GM12873 (cell line): ENCODE measurements around the gene PTPRU.

ENCODE experiments used
- TF ChIP-seq, protein P1 (sequence below): IDR thresholded peaks from 2 replicates; pipeline ENCODE4 v1.5.1; 2012; ENCODE audit warnings: low read depth, mild to moderate bottlenecking, moderate library complexity, low read length, control low read depth; ENCODE audit not compliant: insufficient read depth; ENCODE audit errors: missing control alignments

The PTPRU gene

DNA sequence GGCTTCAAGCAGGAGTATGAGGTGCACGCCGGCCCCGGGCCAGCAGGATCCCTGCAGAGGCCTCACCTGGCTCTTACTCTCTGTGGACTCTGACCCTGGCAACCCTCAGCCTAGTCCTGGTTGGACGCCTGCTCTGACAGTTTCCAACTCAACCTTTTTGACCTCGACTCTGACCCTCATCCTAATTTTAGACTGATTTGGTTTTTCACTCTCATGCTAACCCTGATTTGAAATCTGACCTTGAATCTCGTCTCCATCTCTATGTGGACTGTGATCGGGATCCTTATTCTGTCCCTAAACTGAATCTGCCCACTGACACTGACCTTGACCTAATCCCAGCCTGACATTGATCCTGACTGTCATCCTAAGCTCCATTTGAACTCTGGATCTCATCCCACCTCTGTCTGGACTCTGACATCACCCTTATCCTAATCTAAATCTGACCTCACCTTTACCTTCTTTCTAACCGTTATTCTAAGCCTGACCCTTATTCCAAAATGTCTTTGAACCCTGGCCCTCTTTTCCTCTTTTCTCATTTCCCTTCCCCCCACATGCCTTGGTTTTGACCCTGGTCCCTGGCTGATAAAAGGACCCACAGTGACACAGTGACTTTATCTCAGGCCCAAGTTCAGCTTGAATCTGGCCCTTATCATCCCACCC, 67.8 kb downstream of the PTPRU start:
- TF ChIP-seq, protein P1, sequence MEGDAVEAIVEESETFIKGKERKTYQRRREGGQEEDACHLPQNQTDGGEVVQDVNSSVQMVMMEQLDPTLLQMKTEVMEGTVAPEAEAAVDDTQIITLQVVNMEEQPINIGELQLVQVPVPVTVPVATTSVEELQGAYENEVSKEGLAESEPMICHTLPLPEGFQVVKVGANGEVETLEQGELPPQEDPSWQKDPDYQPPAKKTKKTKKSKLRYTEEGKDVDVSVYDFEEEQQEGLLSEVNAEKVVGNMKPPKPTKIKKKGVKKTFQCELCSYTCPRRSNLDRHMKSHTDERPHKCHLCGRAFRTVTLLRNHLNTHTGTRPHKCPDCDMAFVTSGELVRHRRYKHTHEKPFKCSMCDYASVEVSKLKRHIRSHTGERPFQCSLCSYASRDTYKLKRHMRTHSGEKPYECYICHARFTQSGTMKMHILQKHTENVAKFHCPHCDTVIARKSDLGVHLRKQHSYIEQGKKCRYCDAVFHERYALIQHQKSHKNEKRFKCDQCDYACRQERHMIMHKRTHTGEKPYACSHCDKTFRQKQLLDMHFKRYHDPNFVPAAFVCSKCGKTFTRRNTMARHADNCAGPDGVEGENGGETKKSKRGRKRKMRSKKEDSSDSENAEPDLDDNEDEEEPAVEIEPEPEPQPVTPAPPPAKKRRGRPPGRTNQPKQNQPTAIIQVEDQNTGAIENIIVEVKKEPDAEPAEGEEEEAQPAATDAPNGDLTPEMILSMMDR, result no peak

DNA sequence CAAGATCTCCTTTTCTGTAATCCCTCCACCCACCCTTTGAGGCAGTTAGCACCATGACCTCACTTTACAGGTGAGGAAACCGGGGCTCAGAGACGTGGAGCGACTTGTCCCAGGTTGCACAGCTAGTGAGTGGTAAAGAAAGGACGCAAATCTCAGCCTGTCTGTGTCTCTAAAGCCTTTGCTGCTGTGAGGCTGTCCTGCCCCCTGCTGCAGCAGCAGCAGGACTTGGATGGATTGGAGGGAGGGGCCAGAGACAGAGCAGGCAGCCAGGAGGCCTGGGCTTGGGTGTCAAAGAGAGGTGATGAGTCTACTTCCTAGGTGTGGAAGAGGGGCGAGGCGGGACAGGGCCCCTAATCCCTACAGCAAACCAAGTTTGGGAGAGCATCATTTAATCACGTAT, 69.6 kb downstream of the PTPRU start:
- TF ChIP-seq, protein P1, result no peak

DNA sequence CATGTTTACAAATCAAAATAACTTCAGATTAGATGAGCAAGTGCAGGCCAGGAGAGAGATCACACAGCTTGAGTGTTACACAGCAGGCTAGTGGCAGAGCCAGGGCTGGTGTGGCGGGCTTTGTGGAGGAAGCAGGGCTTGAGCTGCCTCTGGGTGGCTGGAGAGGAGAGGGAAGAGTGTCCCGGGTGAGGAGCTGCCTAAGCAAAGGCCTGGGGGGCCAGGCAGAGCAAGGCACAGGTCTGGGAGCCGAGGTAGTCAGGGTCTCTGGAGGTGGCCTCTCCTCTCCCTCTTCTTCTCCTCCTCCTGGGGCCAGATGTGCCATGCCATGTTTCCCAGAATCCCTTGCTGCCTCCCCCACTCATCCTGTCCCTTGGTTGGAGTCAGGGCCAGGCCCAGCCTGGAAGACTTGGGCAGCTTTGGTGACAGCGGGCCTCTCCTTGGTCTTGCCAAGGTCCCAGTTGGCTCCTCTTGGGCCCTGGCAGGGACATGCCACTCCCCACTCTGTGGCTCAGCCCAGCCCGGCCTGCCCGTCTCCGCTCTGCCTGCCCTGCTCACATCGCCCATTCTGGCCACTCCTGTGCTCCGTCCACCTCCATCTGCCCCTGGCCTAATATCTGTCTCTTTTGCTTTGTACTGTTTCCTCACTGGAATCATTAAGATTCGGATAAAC, 70.3 kb downstream of the PTPRU start:
- TF ChIP-seq, protein P1, result no peak

DNA sequence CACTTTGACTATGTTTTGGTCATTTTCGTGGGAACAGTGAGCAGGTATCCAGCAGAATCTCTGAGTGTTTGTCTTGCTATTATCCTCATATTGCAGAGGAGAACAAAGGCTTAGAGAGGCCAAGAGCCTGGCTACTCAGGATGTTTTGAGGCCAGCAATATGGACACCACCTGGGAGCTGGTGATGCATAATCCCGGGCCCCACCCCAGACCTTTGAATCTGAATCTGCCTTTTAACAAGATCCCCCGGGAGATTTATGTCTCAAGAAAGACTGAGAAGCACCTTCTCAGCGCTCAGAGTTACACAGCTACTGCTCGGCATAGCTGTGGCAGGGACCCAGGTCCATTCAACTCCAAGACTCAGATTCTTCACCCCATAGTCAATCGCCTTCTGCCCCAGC, 72.8 kb downstream of the PTPRU start:
- TF ChIP-seq, protein P1, result no peak

DNA sequence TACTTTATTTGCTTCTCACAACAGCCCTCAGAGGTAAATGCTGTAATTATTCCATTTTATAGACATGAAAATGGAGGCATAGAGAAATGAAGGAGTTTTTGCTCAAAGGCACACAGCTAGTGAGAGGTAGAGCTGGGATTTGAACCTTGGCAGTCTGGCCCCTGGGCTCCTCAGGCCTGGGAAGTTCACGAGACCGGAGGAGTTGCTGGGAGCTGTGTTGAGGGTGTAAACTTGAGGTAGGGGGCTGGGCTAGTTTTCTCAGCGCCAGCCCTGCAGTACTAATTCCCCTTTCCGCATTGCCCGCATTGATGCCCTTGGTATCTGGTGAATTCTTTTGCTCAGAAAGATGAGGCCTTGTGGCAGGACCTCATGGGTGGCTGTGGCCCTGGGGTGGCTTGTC, 73.3 kb downstream of the PTPRU start:
- TF ChIP-seq, protein P1, result no peak

DNA sequence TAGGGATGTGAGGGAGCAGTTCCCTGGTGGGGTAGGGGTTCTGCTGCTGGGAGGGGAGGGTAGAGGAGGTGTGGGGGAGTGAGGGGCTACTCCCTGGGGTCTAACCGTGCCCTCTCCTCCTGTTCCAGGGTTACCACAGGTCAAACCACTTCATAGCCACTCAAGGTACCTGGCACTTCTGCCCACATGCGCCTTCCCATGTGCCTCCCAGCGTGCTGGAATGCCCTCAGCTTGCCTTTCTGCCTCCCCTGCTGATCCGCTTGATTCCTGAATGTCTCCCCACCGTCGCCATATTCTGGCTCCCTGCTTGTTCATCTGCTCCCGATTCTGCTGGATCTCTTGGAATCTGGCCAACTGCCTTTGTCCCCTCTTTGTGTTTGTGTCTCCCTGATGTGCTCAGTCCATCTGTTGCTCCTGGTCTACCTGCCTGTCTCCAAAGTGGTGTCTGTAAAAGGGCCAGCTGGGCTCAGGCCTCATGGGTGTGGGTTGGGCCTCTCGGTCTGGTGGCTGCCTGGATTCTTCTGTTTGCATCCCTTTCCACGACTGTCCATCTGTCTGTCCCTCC, 74.4 kb downstream of the PTPRU start:
- TF ChIP-seq, protein P1, result no peak

DNA sequence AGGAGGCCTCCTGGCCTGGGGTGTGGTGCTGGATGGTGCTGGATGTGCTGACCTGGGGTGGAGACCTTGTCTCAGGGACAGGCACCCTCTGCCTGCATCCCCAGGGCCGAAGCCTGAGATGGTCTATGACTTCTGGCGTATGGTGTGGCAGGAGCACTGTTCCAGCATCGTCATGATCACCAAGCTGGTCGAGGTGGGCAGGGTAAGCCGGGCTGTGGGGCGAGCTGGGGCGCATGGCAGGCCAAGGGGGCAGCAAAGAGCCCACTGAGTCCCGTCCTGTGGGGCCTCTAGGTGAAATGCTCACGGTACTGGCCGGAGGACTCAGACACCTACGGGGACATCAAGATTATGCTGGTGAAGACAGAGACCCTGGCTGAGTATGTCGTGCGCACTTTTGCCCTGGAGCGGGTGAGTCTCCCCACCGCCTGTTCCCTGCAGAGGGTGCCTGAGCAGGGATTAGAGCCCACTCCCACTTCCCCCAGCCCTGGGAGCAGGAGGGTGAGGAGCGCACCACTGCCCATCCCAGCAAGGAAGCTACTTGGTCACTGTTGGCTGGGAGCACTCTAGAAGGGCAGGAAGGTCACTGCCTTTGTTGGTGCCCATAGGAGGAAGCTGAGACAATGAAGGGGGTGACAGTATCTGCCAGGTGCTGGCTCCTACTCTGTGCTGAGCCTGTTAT, 75.2 kb downstream of the PTPRU start:
- TF ChIP-seq, protein P1, result no peak
